Esophagus squamous epithelium (tissue), 4 donors: ENCODE results near the gene TSPEAR.

Experiments used
- POLR2A ChIP-seq, 4 donors: fragments of 450-650 bp; IDR thresholded peaks; one replicate each; pipeline ENCODE4 v1.6.1; 2017; ENCODE audit warnings: antibody characterized with exemption in 4 of 4, mild to moderate bottlenecking in 4 of 4, moderate library complexity in 3 of 4
- TF ChIP-seq, protein P1 (sequence below), 6 experiments: fragments of 450-650 bp in 4 of 6; fragments of 200-600 bp in 2 of 6; sonication (generic) in 2 of 6; IDR thresholded peaks; one replicate each; pipeline ENCODE4 v1.5.1; 2016 to 2019; ENCODE audit warnings: antibody characterized with exemption in 6 of 6, mild to moderate bottlenecking in 4 of 6, moderate library complexity in 4 of 6

DNA sequence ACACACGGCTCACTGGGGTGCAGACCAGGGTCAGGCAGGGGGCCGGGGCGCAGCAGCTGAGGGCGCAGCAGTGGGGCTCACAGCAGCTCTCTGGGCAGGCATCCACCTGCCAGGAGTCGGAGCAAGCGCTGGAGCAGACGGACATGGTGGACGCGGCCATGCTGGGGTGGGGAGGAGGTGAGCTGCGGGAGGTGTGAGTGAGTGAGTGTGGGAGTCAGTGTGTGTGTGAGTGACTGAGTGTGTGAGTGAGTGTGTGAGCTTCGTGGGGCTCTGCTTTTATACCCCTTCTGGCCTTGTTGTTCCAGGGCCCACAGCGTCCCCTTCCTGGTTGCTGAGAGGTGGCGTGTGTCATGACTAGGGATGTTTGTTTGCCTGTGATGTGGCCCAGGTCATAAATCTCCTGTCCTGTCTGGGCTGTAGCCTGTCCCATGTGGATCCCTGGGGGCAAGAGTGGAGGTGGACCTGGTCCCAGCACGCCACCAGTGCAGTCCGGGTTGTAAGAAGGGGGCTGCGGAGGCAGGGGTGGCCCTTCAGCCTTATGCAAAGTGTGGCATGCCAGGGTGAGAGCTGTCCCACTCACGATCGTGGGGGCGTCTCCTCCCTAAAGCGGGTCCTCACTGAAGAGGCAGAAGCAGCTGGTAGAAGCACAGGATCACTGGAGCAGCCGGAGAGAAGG, 171.2 kb downstream of the TSPEAR start, which contains the start of gene KRTAP10-1:
- TF ChIP-seq, protein P1, sequence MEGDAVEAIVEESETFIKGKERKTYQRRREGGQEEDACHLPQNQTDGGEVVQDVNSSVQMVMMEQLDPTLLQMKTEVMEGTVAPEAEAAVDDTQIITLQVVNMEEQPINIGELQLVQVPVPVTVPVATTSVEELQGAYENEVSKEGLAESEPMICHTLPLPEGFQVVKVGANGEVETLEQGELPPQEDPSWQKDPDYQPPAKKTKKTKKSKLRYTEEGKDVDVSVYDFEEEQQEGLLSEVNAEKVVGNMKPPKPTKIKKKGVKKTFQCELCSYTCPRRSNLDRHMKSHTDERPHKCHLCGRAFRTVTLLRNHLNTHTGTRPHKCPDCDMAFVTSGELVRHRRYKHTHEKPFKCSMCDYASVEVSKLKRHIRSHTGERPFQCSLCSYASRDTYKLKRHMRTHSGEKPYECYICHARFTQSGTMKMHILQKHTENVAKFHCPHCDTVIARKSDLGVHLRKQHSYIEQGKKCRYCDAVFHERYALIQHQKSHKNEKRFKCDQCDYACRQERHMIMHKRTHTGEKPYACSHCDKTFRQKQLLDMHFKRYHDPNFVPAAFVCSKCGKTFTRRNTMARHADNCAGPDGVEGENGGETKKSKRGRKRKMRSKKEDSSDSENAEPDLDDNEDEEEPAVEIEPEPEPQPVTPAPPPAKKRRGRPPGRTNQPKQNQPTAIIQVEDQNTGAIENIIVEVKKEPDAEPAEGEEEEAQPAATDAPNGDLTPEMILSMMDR (IDR thresholded peaks at IDR 0.05): no peak
- TF ChIP-seq POLR2A (IDR thresholded peaks at IDR 0.05): no peak
